ENCODE results near the gene SLC34A3.

The SLC34A3 gene

DNA sequence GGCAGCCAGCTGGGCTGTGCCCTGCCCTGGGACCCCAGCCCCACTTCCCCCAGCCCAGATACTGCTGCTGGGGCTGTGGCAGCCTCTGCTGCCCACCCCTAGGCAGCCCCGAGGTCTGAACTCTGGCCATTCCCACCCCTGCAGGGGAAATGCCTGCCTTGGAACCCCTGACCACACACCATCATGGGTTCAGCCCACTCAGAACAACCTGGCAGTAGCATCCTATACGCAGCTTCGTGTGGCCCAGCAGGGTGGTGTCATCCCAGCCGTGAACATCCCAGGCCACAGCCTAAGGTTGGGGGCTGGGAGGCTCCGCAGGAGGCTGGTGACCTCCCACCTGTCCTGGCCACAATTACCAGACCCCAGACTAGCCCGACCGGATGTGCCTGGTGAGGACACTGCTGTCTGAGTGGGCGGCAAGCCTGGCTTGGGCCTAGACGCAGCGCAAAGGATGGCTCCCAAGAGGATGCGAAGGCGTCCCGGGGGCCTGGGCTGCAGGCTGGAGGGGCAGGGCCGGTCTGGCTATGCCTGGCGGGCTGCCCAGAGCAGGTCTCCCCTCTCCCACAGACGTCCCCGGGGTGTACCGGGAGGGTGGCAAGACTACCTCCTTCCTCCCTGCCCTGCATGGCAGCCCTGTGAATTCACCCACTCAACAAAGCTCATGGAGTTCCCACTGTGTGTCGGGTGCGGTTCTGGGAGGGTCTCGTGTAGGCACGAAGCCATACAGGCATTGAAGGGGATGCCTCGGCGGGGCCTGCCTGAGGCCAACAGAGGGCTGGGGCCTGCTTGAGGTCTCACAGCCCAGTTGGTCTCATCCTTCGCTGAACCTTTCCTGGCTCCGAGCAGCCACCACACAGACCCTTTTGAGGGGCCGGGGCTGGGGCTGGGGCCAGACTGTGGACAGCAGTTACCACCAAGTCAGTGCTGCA lies 1.5 kb upstream of the SLC34A3 start:
- Histone ChIP-seq H3K4me3 (replicated peaks; ENCODE audit: insufficient read depth, low read length) (no peak overlapping the region), H3K27me3 (ENCODE audit: insufficient read depth, poor library complexity, severe bottlenecking) (peaks cover 8% of the 10 kb centered on the region), H3K27ac (replicated peaks) (no peak overlapping the region)
- DNase-seq (ENCODE audit: low read depth in 1 of 2, low spot score in 1 of 2), result no peak
- TF ChIP-seq SPI1 (IDR thresholded peaks at IDR 0.05; ENCODE audit: borderline replicate concordance, low read depth), result no peak

DNA sequence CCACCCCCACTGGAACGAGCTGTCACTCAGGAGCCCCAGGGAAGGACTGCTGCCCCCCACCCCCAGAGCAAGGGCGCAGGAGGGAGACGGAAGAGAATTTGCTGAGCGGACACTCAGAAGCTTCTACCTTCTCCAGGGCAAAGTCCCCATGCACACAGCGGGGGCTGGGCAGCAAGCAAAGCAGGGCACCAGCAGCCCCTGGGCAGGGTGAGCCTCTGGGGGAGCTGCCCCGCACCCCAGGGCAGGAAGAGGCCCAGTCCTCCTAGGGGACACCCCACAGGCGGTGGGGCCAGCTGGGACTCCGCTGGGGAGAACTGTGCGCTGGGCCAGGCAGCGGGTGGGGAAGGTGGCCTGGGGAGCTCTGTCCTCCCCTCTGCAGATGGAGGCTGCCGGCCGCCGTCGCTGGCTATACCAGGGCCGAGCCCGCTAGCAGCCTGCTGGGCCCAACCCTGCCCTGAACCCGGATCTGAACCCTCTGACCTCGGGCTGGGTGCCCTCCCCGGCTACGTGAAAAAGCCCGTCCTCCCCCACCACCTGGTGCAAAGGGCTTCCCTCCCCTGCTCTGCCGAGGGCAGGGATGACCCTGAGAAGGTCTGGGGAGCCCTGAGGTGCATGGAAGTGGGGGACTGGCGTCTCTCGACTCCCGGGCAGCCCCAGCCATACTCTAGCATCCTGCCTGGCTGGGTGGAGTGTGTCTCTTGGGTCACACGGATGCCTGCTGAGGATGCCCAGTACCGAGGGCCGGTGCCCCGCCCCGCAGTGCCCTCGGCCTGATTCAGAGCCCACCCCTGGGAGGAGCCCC lies 597 bp upstream of the SLC34A3 start:
- Histone ChIP-seq H3K27me3 (ENCODE audit: insufficient read depth, poor library complexity, severe bottlenecking) (peaks cover 12% of the 10 kb centered on the region), H3K27ac (replicated peaks) (no peak overlapping the region), H3K4me3 (replicated peaks; ENCODE audit: insufficient read depth, low read length) (no peak overlapping the region)
- no peak for TF ChIP-seq GABPA (IDR thresholded peaks at IDR 0.05; ENCODE audit: low read depth)
- TF ChIP-seq, protein P1, sequence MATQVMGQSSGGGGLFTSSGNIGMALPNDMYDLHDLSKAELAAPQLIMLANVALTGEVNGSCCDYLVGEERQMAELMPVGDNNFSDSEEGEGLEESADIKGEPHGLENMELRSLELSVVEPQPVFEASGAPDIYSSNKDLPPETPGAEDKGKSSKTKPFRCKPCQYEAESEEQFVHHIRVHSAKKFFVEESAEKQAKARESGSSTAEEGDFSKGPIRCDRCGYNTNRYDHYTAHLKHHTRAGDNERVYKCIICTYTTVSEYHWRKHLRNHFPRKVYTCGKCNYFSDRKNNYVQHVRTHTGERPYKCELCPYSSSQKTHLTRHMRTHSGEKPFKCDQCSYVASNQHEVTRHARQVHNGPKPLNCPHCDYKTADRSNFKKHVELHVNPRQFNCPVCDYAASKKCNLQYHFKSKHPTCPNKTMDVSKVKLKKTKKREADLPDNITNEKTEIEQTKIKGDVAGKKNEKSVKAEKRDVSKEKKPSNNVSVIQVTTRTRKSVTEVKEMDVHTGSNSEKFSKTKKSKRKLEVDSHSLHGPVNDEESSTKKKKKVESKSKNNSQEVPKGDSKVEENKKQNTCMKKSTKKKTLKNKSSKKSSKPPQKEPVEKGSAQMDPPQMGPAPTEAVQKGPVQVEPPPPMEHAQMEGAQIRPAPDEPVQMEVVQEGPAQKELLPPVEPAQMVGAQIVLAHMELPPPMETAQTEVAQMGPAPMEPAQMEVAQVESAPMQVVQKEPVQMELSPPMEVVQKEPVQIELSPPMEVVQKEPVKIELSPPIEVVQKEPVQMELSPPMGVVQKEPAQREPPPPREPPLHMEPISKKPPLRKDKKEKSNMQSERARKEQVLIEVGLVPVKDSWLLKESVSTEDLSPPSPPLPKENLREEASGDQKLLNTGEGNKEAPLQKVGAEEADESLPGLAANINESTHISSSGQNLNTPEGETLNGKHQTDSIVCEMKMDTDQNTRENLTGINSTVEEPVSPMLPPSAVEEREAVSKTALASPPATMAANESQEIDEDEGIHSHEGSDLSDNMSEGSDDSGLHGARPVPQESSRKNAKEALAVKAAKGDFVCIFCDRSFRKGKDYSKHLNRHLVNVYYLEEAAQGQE (IDR thresholded peaks at IDR 0.05; ENCODE audit: insufficient replicate concordance, low read depth), result no peak
- no peak for DNase-seq (ENCODE audit: low read depth in 1 of 2, low spot score in 1 of 2)

DNA sequence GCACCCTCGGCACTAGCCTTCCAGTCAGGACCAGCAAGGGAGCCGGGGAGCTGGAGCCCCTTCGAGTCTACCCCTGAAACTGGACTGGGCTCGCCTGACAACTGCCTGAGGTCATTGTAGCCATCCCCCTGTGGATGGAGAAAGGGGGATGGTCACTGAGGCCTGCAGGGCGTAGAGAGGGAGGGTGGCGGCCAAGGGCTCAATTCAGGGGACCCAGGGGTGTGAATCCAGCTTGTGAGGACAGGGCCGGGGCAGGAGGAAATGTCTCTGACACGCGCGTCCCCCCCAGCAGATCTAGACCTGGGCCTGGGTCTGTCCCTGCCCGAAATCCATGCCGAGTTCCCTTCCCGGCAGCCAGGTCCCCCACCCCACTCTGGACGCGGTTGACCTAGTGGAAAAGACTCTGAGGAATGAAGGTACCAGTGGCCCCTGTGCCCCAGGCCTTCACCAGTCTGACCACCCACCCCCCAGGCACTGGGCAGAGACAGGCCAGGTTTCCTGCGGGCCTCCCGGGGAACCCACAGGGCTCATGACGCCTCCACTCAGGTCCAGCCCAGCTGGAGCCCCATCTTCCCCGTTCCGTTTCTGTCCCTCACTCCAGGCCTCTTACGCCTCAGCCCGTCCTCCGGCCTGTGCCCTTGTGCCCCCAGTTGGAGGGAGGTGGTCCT lies 805 bp downstream of the SLC34A3 start:
- no peak overlapping the region for H3K4me3 ChIP-seq (replicated peaks; ENCODE audit: insufficient read depth, low read length)
- peaks cover 14% of the 10 kb centered on the region for H3K27me3 ChIP-seq (ENCODE audit: insufficient read depth, poor library complexity, severe bottlenecking)
- DNase-seq (ENCODE audit: low read depth in 1 of 2, low spot score in 1 of 2), result no peak
- no peak overlapping the region for H3K27ac ChIP-seq (replicated peaks)
- TF ChIP-seq, protein P1 (IDR thresholded peaks at IDR 0.05; ENCODE audit: insufficient replicate concordance, low read depth), result no peak
- TF ChIP-seq, protein P2, sequence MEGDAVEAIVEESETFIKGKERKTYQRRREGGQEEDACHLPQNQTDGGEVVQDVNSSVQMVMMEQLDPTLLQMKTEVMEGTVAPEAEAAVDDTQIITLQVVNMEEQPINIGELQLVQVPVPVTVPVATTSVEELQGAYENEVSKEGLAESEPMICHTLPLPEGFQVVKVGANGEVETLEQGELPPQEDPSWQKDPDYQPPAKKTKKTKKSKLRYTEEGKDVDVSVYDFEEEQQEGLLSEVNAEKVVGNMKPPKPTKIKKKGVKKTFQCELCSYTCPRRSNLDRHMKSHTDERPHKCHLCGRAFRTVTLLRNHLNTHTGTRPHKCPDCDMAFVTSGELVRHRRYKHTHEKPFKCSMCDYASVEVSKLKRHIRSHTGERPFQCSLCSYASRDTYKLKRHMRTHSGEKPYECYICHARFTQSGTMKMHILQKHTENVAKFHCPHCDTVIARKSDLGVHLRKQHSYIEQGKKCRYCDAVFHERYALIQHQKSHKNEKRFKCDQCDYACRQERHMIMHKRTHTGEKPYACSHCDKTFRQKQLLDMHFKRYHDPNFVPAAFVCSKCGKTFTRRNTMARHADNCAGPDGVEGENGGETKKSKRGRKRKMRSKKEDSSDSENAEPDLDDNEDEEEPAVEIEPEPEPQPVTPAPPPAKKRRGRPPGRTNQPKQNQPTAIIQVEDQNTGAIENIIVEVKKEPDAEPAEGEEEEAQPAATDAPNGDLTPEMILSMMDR (IDR thresholded peaks at IDR 0.05; ENCODE audit: insufficient read depth, low read length), result no peak
- TF ChIP-seq GABPA (IDR thresholded peaks at IDR 0.05; ENCODE audit: low read depth) (no peak), SPI1 (IDR thresholded peaks at IDR 0.05; ENCODE audit: borderline replicate concordance, low read depth) (no peak), POLR2AphosphoS5 (IDR thresholded peaks at IDR 0.05; ENCODE audit: low read depth) (no peak)

DNA sequence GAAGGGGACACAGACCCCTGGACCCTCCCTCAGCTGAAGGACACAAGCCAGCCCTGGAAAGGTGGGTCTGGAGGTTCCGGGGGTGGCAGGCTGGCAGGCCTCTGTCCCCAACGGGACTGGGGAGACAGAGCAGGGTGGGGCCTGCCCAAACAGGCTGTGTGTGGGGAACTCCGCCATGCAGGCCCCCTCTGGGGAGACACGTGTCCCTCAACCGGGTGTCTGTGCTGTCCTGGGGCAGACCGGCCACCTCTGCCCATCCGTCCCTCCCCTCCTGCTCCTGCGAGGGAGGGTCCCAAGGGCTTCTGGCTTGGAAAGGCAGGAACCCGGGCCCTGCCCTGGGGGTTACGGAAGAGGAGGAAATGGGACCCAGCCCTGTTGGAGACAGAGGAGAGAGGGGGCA lies 1.4 kb downstream of the SLC34A3 start:
- Histone ChIP-seq H3K27ac (replicated peaks) (no peak overlapping the region), H3K27me3 (ENCODE audit: insufficient read depth, poor library complexity, severe bottlenecking) (peaks cover 14% of the 10 kb centered on the region)
- DNase-seq (ENCODE audit: low read depth in 1 of 2, low spot score in 1 of 2), result no peak

More for the DNA sequence above, 1.4 kb downstream of the SLC34A3 start:
- TF ChIP-seq POLR2AphosphoS5 (IDR thresholded peaks at IDR 0.05; ENCODE audit: low read depth) (no peak), SPI1 (IDR thresholded peaks at IDR 0.05; ENCODE audit: borderline replicate concordance, low read depth) (no peak), GABPA (IDR thresholded peaks at IDR 0.05; ENCODE audit: low read depth) (no peak)
- TF ChIP-seq, protein P1 (IDR thresholded peaks at IDR 0.05; ENCODE audit: insufficient replicate concordance, low read depth), result no peak
- TF ChIP-seq, protein P2 (IDR thresholded peaks at IDR 0.05; ENCODE audit: insufficient read depth, low read length), result no peak
- H3K4me3 ChIP-seq (replicated peaks; ENCODE audit: insufficient read depth, low read length), result no peak overlapping the region

Data from HL-60 (cell line).